ENCODE measurements around the gene DDX3X. TPM values are rescaled to one million over a fixed set of nuclear protein-coding genes. Genes with fewer than 3 reads are reported as not detected.

Gene DDX3X
- total and polyA plus RNA-seq, 5 donors from 2014 or later = 133 to 1,169 (median 191) TPM

DNA sequence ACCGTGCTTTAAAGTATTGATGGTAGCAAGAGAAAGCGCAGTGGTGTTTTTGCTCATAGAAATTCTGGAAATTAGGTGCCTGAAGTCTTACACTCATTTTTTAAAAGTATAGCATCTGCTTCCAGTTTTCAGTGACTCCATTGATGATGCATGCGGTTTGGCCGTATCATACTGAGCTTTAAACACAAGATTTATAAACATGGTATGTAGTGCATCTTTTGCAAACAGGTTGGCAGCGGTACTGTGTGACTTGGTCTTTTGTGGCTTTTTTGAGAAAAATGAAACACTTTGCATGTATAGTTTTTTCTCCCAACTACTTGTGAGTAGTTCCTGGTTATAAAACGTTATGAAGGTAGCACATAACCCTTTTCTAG, 2.0 kb downstream of the DDX3X start:
- H3K4me1 ChIP-seq (ENCODE audit: control insufficient read depth, insufficient read depth, low read length, poor library complexity, severe bottlenecking) = peaks cover 49% of the 10 kb centered on the region
- peak overlapping the region; percentile 60 to 100 (median 100) for H3K27ac Mint-ChIP-seq
- H3K4me1 Mint-ChIP-seq = peaks cover 16 to 68% (median 36%) of the 10 kb centered on the region in 4 donors
- ATAC-seq (ENCODE audit: low read depth in 2 of 2) (no peak), DNase-seq (peak in 2 of 3 donors; percentile 35 to 43)
- H3K4me3 Mint-ChIP-seq = peak overlapping the region; percentile 96 to 100 (median 100)
- H3K36me3 Mint-ChIP-seq = peaks cover 36% of the 10 kb centered on the region
- H3K36me3 ChIP-seq (ENCODE audit: control insufficient read depth, insufficient read depth, low read length) = peaks cover 31% of the 10 kb centered on the region
- H3K9me3 ChIP-seq (ENCODE audit: control insufficient read depth in 2 of 2, low read length in 2 of 2) = no peaks in the 10 kb centered on the region
- peaks cover 0 to 6% (median 0%) of the 10 kb centered on the region in 7 donors for H3K9me3 Mint-ChIP-seq
- H3K27ac ChIP-seq (ENCODE audit: insufficient read depth, low read length, poor library complexity, severe bottlenecking) = peak overlapping the region; percentile 100
- peak overlapping the region; percentile 98 for H3K4me3 ChIP-seq (ENCODE audit: low read depth, low read length)
- H3K27me3 ChIP-seq (ENCODE audit: control insufficient read depth, insufficient read depth, low read length) = no peaks in the 10 kb centered on the region
- H3K27me3 Mint-ChIP-seq = peaks cover 9% of the 10 kb centered on the region

DNA sequence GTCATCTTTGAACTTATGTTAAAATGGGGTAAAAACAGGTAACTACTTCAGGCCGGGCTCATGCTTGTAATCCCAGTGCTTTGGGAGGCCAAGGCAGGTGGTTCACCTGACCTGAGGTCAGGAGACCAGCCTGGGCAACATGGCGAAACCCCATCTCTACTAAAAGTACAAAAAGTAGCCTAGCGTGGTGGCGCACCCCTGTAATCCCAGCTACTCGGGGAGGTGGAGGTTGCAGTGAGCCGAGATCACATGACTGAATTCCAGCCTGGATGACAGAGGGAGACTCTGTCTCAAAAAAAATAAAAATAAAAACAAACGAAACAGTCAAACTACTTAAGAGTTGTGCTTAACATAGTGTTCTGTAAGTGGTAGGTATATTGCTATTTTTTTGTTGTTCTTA, 2.5 kb downstream of the DDX3X start:
- peaks cover 9% of the 10 kb centered on the region for H3K27me3 Mint-ChIP-seq
- H3K27ac ChIP-seq (ENCODE audit: insufficient read depth, low read length, poor library complexity, severe bottlenecking) = peak overlapping the region; percentile 100
- peaks cover 41% of the 10 kb centered on the region for H3K36me3 Mint-ChIP-seq
- ATAC-seq (ENCODE audit: low read depth in 2 of 2) = no peak
- H3K4me3 ChIP-seq (ENCODE audit: low read depth, low read length) = peak overlapping the region; percentile 98
- H3K9me3 ChIP-seq (ENCODE audit: control insufficient read depth in 2 of 2, low read length in 2 of 2) = no peaks in the 10 kb centered on the region
- no peaks in the 10 kb centered on the region for H3K27me3 ChIP-seq (ENCODE audit: control insufficient read depth, insufficient read depth, low read length)
- H3K27ac Mint-ChIP-seq = peak overlapping the region; percentile 60 to 100 (median 100)
- peak overlapping the region; percentile 96 to 100 (median 100) for H3K4me3 Mint-ChIP-seq
- peaks cover 18 to 68% (median 33%) of the 10 kb centered on the region in 4 donors for H3K4me1 Mint-ChIP-seq
- DNase-seq = no peak
- H3K9me3 Mint-ChIP-seq = peaks cover 0 to 6% (median 0%) of the 10 kb centered on the region in 7 donors
- H3K4me1 ChIP-seq (ENCODE audit: control insufficient read depth, insufficient read depth, low read length, poor library complexity, severe bottlenecking) = peaks cover 49% of the 10 kb centered on the region
- H3K36me3 ChIP-seq (ENCODE audit: control insufficient read depth, insufficient read depth, low read length) = peaks cover 36% of the 10 kb centered on the region

DNA sequence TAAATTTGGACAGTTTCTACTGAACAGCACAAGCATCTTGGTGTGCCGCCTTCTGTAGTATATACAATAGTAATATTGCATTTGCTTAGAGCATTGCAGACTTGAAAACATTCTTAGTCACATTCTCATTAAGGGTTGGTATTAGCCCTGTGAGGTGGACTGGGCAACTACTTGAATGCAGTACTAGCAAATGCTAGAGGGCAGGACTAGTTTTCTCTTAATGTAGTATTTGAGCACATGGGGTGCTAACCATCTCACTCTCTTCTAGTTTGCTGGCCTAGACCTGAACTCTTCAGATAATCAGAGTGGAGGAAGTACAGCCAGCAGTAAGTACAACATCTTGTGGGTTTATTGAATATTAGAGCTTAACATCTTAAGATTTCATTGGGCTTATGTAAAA, 3.2 kb downstream of the DDX3X start:
- DNase-seq = peak in 1 of 3 donors; percentile 43
- Mint-ChIP-seq H3K9me3 (peaks cover 0 to 6% (median 0%) of the 10 kb centered on the region in 7 donors), H3K36me3 (peaks cover 47% of the 10 kb centered on the region), H3K4me1 (peaks cover 18 to 69% (median 30%) of the 10 kb centered on the region in 4 donors), H3K27ac (peak overlapping the region; percentile 52 to 100 (median 74)), H3K27me3 (peaks cover 9% of the 10 kb centered on the region), H3K4me3 (peak overlapping the region; percentile 96 to 100 (median 100))
- Histone ChIP-seq H3K27me3 (ENCODE audit: control insufficient read depth, insufficient read depth, low read length) (no peaks in the 10 kb centered on the region), H3K9me3 (ENCODE audit: control insufficient read depth in 2 of 2, low read length in 2 of 2) (no peaks in the 10 kb centered on the region), H3K27ac (ENCODE audit: insufficient read depth, low read length, poor library complexity, severe bottlenecking) (peak overlapping the region; percentile 100), H3K4me3 (ENCODE audit: low read depth, low read length) (peak overlapping the region; percentile 98), H3K36me3 (ENCODE audit: control insufficient read depth, insufficient read depth, low read length) (peaks cover 43% of the 10 kb centered on the region), H3K4me1 (ENCODE audit: control insufficient read depth, insufficient read depth, low read length, poor library complexity, severe bottlenecking) (peaks cover 52% of the 10 kb centered on the region)
- no peak for ATAC-seq (ENCODE audit: low read depth in 2 of 2)

DNA sequence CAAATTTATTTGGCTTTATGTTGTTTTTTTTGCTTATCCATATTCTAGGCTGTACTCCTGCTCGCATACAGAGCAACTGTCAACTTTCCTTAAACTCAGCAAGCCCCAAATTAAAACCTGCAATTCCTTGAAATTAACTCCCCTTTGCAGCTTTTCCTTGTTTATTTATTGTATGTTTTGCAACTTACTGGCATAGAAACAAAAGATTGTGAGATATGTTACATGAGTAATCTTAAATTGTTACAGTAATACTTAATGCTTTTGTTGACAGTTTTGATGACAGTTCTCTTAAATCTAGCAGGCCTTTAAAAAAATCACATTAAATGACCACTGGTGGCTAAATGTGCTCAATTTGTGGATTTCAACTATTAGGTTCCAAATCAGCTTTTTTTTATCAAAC, 4.5 kb downstream of the DDX3X start:
- Histone ChIP-seq H3K27ac (ENCODE audit: insufficient read depth, low read length, poor library complexity, severe bottlenecking) (peak overlapping the region; percentile 47), H3K4me3 (ENCODE audit: low read depth, low read length) (peak overlapping the region; percentile 98), H3K27me3 (ENCODE audit: control insufficient read depth, insufficient read depth, low read length) (no peaks in the 10 kb centered on the region), H3K9me3 (ENCODE audit: control insufficient read depth in 2 of 2, low read length in 2 of 2) (no peaks in the 10 kb centered on the region), H3K36me3 (ENCODE audit: control insufficient read depth, insufficient read depth, low read length) (peaks cover 56% of the 10 kb centered on the region), H3K4me1 (ENCODE audit: control insufficient read depth, insufficient read depth, low read length, poor library complexity, severe bottlenecking) (peaks cover 52% of the 10 kb centered on the region)
- ATAC-seq (ENCODE audit: low read depth in 2 of 2) (no peak), DNase-seq (no peak)
- Mint-ChIP-seq H3K36me3 (peaks cover 53% of the 10 kb centered on the region), H3K27me3 (peaks cover 5% of the 10 kb centered on the region), H3K9me3 (peaks cover 0 to 5% (median 0%) of the 10 kb centered on the region in 7 donors), H3K27ac (peak overlapping the region in 1 of 3 donors; percentile 100), H3K4me3 (peak overlapping the region; percentile 96 to 100 (median 100)), H3K4me1 (peaks cover 20 to 69% (median 34%) of the 10 kb centered on the region in 4 donors)

DNA sequence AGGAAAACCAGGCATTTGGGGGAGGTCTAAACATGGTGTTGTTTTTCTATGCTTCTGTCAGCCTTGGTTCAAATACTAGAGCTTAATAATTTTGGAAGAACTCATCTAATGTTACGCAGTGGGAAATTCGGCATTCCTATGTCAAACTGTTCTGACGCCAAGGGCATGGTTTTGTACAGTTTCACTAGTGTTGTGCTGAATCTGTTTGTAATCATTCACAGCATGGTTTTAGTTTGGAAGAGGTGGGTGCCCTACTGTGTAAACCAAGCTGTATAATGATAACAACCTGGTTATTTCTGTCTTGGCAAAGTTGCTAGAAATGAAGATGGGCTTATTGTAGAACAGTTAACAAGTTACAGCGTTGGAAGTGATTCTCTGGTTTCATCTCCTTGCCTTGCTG, 5.2 kb downstream of the DDX3X start:
- Mint-ChIP-seq H3K27ac (peak overlapping the region; percentile 33 to 100 (median 56)), H3K4me1 (peaks cover 21 to 72% (median 33%) of the 10 kb centered on the region in 4 donors), H3K9me3 (peaks cover 0 to 1% (median 0%) of the 10 kb centered on the region in 7 donors), H3K36me3 (peaks cover 59% of the 10 kb centered on the region), H3K4me3 (peak overlapping the region; percentile 90 to 100 (median 98)), H3K27me3 (no peaks in the 10 kb centered on the region)
- Histone ChIP-seq H3K27me3 (ENCODE audit: control insufficient read depth, insufficient read depth, low read length) (no peaks in the 10 kb centered on the region), H3K4me3 (ENCODE audit: low read depth, low read length) (peak overlapping the region; percentile 79), H3K9me3 (ENCODE audit: control insufficient read depth in 2 of 2, low read length in 2 of 2) (no peaks in the 10 kb centered on the region), H3K27ac (ENCODE audit: insufficient read depth, low read length, poor library complexity, severe bottlenecking) (peak overlapping the region; percentile 47), H3K4me1 (ENCODE audit: control insufficient read depth, insufficient read depth, low read length, poor library complexity, severe bottlenecking) (peaks cover 52% of the 10 kb centered on the region), H3K36me3 (ENCODE audit: control insufficient read depth, insufficient read depth, low read length) (peaks cover 63% of the 10 kb centered on the region)
- no peak for ATAC-seq (ENCODE audit: low read depth in 2 of 2)
- DNase-seq = no peak

DNA sequence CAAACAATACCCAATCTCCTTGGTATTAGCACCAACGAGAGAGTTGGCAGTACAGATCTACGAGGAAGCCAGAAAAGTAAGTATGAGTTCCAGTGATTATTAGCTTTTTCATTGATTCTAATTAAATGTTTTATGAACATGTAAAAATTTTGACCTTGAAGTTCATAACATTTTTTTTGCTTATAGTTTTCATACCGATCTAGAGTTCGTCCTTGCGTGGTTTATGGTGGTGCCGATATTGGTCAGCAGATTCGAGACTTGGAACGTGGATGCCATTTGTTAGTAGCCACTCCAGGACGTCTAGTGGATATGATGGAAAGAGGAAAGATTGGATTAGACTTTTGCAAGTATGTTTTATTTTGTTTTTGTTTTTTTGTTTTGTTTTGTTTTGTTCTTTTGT, 10.1 kb downstream of the DDX3X start:
- ATAC-seq (ENCODE audit: low read depth in 2 of 2) = no peak
- Mint-ChIP-seq H3K9me3 (no peaks in the 10 kb centered on the region), H3K27ac (peak overlapping the region in 1 of 3 donors; percentile 6), H3K36me3 (peaks cover 77% of the 10 kb centered on the region), H3K4me1 (peaks cover 12 to 51% (median 20%) of the 10 kb centered on the region in 4 donors), H3K27me3 (no peaks in the 10 kb centered on the region), H3K4me3 (peak overlapping the region in 1 of 4 donors; percentile 7)
- Histone ChIP-seq H3K36me3 (ENCODE audit: control insufficient read depth, insufficient read depth, low read length) (peaks cover 90% of the 10 kb centered on the region), H3K4me1 (ENCODE audit: control insufficient read depth, insufficient read depth, low read length, poor library complexity, severe bottlenecking) (peaks cover 25% of the 10 kb centered on the region), H3K4me3 (ENCODE audit: low read depth, low read length) (no peak overlapping the region), H3K27me3 (ENCODE audit: control insufficient read depth, insufficient read depth, low read length) (no peaks in the 10 kb centered on the region), H3K27ac (ENCODE audit: insufficient read depth, low read length, poor library complexity, severe bottlenecking) (no peak overlapping the region), H3K9me3 (ENCODE audit: control insufficient read depth in 2 of 2, low read length in 2 of 2) (no peaks in the 10 kb centered on the region)
- no peak for DNase-seq

DNA sequence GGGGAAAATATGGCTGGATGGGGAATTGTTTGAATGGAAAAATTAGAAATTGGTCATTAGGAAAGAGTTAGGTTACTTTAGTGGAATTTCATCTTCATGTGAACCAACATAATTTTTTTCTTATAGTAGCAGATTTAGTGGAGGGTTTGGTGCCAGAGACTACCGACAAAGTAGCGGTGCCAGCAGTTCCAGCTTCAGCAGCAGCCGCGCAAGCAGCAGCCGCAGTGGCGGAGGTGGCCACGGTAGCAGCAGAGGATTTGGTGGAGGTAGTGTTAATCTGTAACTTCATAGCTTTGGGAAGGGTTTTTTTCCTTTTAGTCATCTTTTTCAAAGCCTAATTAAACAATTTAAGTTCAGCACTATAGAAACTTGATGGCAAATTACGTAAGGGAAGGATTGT, 13.2 kb downstream of the DDX3X start:
- peaks cover under 1% of the 10 kb centered on the region for H3K4me1 ChIP-seq (ENCODE audit: control insufficient read depth, insufficient read depth, low read length, poor library complexity, severe bottlenecking)
- peaks cover 64% of the 10 kb centered on the region for H3K36me3 ChIP-seq (ENCODE audit: control insufficient read depth, insufficient read depth, low read length)
- Mint-ChIP-seq H3K9me3 (no peaks in the 10 kb centered on the region), H3K4me1 (peaks cover 13 to 33% (median 26%) of the 10 kb centered on the region in 4 donors), H3K36me3 (peaks cover 64% of the 10 kb centered on the region), H3K4me3 (peak overlapping the region in 1 of 4 donors; percentile 1), H3K27ac (peak overlapping the region in 1 of 3 donors; percentile 1), H3K27me3 (no peaks in the 10 kb centered on the region)
- no peak overlapping the region for H3K27ac ChIP-seq (ENCODE audit: insufficient read depth, low read length, poor library complexity, severe bottlenecking)
- no peak for ATAC-seq (ENCODE audit: low read depth in 2 of 2)
- no peak overlapping the region for H3K4me3 ChIP-seq (ENCODE audit: low read depth, low read length)
- no peaks in the 10 kb centered on the region for H3K27me3 ChIP-seq (ENCODE audit: control insufficient read depth, insufficient read depth, low read length)
- H3K9me3 ChIP-seq (ENCODE audit: control insufficient read depth in 2 of 2, low read length in 2 of 2) = no peaks in the 10 kb centered on the region
- no peak for DNase-seq

DNA sequence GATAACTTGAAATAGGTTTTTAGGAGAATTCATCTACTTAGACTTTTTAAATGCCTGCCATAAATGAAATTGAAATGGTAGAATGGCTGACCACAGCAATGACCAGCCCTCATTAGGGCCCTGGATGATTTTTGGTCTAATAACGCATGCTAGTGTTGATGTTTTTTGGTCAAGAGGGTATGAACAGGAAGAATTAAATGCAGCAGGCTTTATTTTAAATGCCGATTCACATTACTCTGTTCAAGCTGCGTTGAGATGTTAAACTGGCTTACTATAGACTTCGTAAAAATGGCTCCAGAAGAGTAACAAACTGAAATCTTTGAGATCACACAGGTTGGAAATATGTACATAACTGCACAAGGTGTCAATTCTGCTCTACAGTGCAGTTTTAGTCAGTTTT, 14.6 kb downstream of the DDX3X start:
- Mint-ChIP-seq H3K36me3 (peaks cover 58% of the 10 kb centered on the region), H3K4me3 (peak overlapping the region in 1 of 4 donors; percentile 51), H3K27me3 (no peaks in the 10 kb centered on the region), H3K9me3 (no peaks in the 10 kb centered on the region), H3K27ac (no peak overlapping the region), H3K4me1 (peaks cover 13 to 35% (median 28%) of the 10 kb centered on the region in 4 donors)
- Histone ChIP-seq H3K9me3 (ENCODE audit: control insufficient read depth in 2 of 2, low read length in 2 of 2) (no peaks in the 10 kb centered on the region), H3K4me3 (ENCODE audit: low read depth, low read length) (no peak overlapping the region), H3K36me3 (ENCODE audit: control insufficient read depth, insufficient read depth, low read length) (peaks cover 50% of the 10 kb centered on the region), H3K27ac (ENCODE audit: insufficient read depth, low read length, poor library complexity, severe bottlenecking) (no peak overlapping the region), H3K27me3 (ENCODE audit: control insufficient read depth, insufficient read depth, low read length) (no peaks in the 10 kb centered on the region), H3K4me1 (ENCODE audit: control insufficient read depth, insufficient read depth, low read length, poor library complexity, severe bottlenecking) (peaks cover 6% of the 10 kb centered on the region)
- DNase-seq = no peak
- no peak for ATAC-seq (ENCODE audit: low read depth in 2 of 2)
